Mesenchymal stem cell (in vitro differentiated cells and primary cell): ENCODE results near the gene ZC3H14.
A peak's percentile ranks its signal among the peaks of the same experiment; 100 is the strongest.

ENCODE experiments used
- DNase-seq: peaks from one replicate; pipeline ENCODE4 v3.0.0-alpha.2; 2013
- H2AFZ ChIP-seq: one replicate; pipeline ENCODE4 v1.6.1; 2013; ENCODE audit warnings: low read depth, mild to moderate bottlenecking, control low read depth, inconsistent platforms, low read length, moderate library complexity
- H2AK5ac ChIP-seq: 2 replicates; pipeline ENCODE4 v1.6.1; 2013; ENCODE audit warnings: low read length, moderate library complexity, mild to moderate bottlenecking, inconsistent platforms; ENCODE audit not compliant: severe bottlenecking
- H2BK120ac ChIP-seq: one replicate; pipeline ENCODE4 v1.6.1; 2013; ENCODE audit warnings: low read depth, mild to moderate bottlenecking, inconsistent platforms, low read length, moderate library complexity
- H2BK12ac ChIP-seq, 2 experiments: one replicate each; pipeline ENCODE4 v1.6.1; 2013; ENCODE audit warnings: inconsistent platforms in 2 of 2, low read length in 2 of 2, mild to moderate bottlenecking in 2 of 2, moderate library complexity in 2 of 2, control low read depth in 1 of 2
- H2BK15ac ChIP-seq: one replicate; pipeline ENCODE4 v1.6.1; 2013; ENCODE audit warnings: mild to moderate bottlenecking, low read depth, inconsistent platforms; ENCODE audit not compliant: poor library complexity, severe bottlenecking
- H2BK5ac ChIP-seq: 2 replicates; pipeline ENCODE4 v1.6.1; 2013; ENCODE audit warnings: low read depth, mild to moderate bottlenecking, low read length, control low read depth, inconsistent platforms; ENCODE audit not compliant: poor library complexity, severe bottlenecking
- H3K14ac ChIP-seq, 2 experiments: one replicate each; pipeline ENCODE4 v1.6.1; 2013; ENCODE audit warnings: inconsistent platforms in 2 of 2, low read length in 2 of 2, control low read depth in 1 of 2, mild to moderate bottlenecking in 1 of 2, moderate library complexity in 1 of 2
- H3K18ac ChIP-seq, 2 experiments: one replicate each; pipeline ENCODE4 v1.6.1; 2013; ENCODE audit warnings: inconsistent platforms in 2 of 2, low read length in 2 of 2, control low read depth in 1 of 2, low read depth in 1 of 2, mild to moderate bottlenecking in 1 of 2
- H3K23ac ChIP-seq, 2 experiments: one replicate each; pipeline ENCODE4 v1.6.1; 2013; ENCODE audit warnings: inconsistent platforms in 2 of 2, low read length in 2 of 2, mild to moderate bottlenecking in 2 of 2, moderate library complexity in 2 of 2, control low read depth in 1 of 2
- H3K27ac ChIP-seq: 2 replicates; pipeline ENCODE4 v1.5.1; 2013; ENCODE audit warnings: mild to moderate bottlenecking, moderate library complexity, low read length, control low read depth, inconsistent platforms; ENCODE audit not compliant: poor library complexity, severe bottlenecking
- H3K27me3 ChIP-seq, 2 experiments: 2 replicates each; pipeline versions ENCODE4 v1.6.1 to v1.7.0; 2013; ENCODE audit warnings: low read length in 2 of 2, mild to moderate bottlenecking in 2 of 2, moderate library complexity in 2 of 2, control low read depth in 1 of 2, inconsistent platforms in 1 of 2; ENCODE audit not compliant: control insufficient read depth in 1 of 2, insufficient read depth in 1 of 2
- H3K36me3 ChIP-seq, 2 experiments: 2 replicates each; pipeline versions ENCODE4 v1.6.1 to v1.7.0; 2013; ENCODE audit warnings: low read length in 2 of 2, control low read depth in 1 of 2, inconsistent platforms in 1 of 2, low read depth in 1 of 2, mild to moderate bottlenecking in 1 of 2; ENCODE audit not compliant: insufficient read depth in 2 of 2, control insufficient read depth in 1 of 2
- H3K4ac ChIP-seq, 2 experiments: one replicate each; pipeline ENCODE4 v1.6.1; 2013; ENCODE audit warnings: inconsistent platforms in 2 of 2, low read length in 2 of 2, mild to moderate bottlenecking in 2 of 2, moderate library complexity in 2 of 2, control low read depth in 1 of 2, low read depth in 1 of 2
- H3K4me1 ChIP-seq: 2 replicates; pipeline ENCODE4 v1.6.1; 2013; ENCODE audit warnings: low read depth, low read length, control low read depth; ENCODE audit not compliant: control insufficient read depth, insufficient read depth
- H3K4me2 ChIP-seq: 2 replicates; pipeline ENCODE4 v1.6.1; 2013; ENCODE audit warnings: low read length, mild to moderate bottlenecking, inconsistent platforms; ENCODE audit not compliant: poor library complexity, severe bottlenecking
- H3K4me3 ChIP-seq, 2 experiments: 2 replicates each; pipeline versions ENCODE4 v1.5.1 to v1.7.0; 2013; ENCODE audit warnings: low read length in 2 of 2, mild to moderate bottlenecking in 2 of 2, control low read depth in 1 of 2, low read depth in 1 of 2; ENCODE audit not compliant: insufficient read depth in 1 of 2
- H3K79me1 ChIP-seq: replicated peaks from 2 replicates; pipeline ENCODE4 v1.6.1; 2013; ENCODE audit warnings: mild to moderate bottlenecking, control low read depth, low read length, inconsistent platforms; ENCODE audit not compliant: poor library complexity, severe bottlenecking
- H3K9ac ChIP-seq: 2 replicates; pipeline ENCODE4 v1.7.0; 2013; ENCODE audit warnings: mild to moderate bottlenecking, low read length, moderate library complexity
- H3K9me3 ChIP-seq: 2 replicates; pipeline ENCODE4 v1.7.0; 2013; ENCODE audit warnings: mild to moderate bottlenecking, low read length; ENCODE audit not compliant: control insufficient read depth
- H4K8ac ChIP-seq: one replicate; pipeline ENCODE4 v1.6.1; 2013; ENCODE audit warnings: inconsistent platforms, mild to moderate bottlenecking, low read length, moderate library complexity
- H4K91ac ChIP-seq: one replicate; pipeline ENCODE4 v1.6.1; 2013; ENCODE audit warnings: mild to moderate bottlenecking, low read length, inconsistent platforms
- WGBS: methylation state at CpG from one replicate; pipeline ENCODE4 v1.1.7; 2013; ENCODE audit warnings: mixed read lengths; 5-methylcytosine and 5-hydroxymethylcytosine counted together

ZC3H14 gene

GRCh38 chr14:88628033-88628432, 65.2 kb downstream of the ZC3H14 start:
- Histone ChIP-seq H3K79me1 (no peaks in the 10 kb centered on the region), H3K4me2 (no peak overlapping the region), H3K14ac (no peak overlapping the region), H3K27me3 (no peaks in the 10 kb centered on the region), H3K4me3 (no peak overlapping the region), H2AK5ac (no peak overlapping the region), H4K91ac (no peak overlapping the region), H2AFZ (no peak overlapping the region), H3K27ac (no peak overlapping the region), H2BK120ac (no peak overlapping the region), H3K18ac (no peak overlapping the region), H2BK5ac (no peak overlapping the region), H2BK12ac (no peak overlapping the region), H4K8ac (no peak overlapping the region), H2BK15ac (no peak overlapping the region), H3K9ac (no peak overlapping the region), H3K36me3 (peaks cover 0 to 3% of the 10 kb centered on the region in 2 experiments), H3K9me3 (no peaks in the 10 kb centered on the region), H3K4ac (no peak overlapping the region), H3K23ac (no peak overlapping the region), H3K4me1 (peaks cover 3% of the 10 kb centered on the region)
- DNase-seq: no peak

- no peaks in the 10 kb centered on the region for H3K27me3 ChIP-seq
- H2AFZ ChIP-seq: no peak overlapping the region
- no peak overlapping the region for H2BK12ac ChIP-seq
- H3K9ac ChIP-seq: no peak overlapping the region
- peaks cover 3% of the 10 kb centered on the region for H3K4me1 ChIP-seq
- H2AK5ac ChIP-seq: no peak overlapping the region
- H3K4me3 ChIP-seq: no peak overlapping the region
- no peak overlapping the region for H3K18ac ChIP-seq
- H3K36me3 ChIP-seq: peaks cover 0 to 3% of the 10 kb centered on the region in 2 experiments
- H3K4me2 ChIP-seq: no peak overlapping the region
- H3K9me3 ChIP-seq: no peaks in the 10 kb centered on the region
- no peak overlapping the region for H4K8ac ChIP-seq
- no peak overlapping the region for H3K23ac ChIP-seq
- H3K27ac ChIP-seq: no peak overlapping the region
- H4K91ac ChIP-seq: no peak overlapping the region
- H3K14ac ChIP-seq: no peak overlapping the region
- no peaks in the 10 kb centered on the region for H3K79me1 ChIP-seq
- no peak overlapping the region for H2BK120ac ChIP-seq
- H3K4ac ChIP-seq: no peak overlapping the region
- H2BK15ac ChIP-seq: no peak overlapping the region
- H2BK5ac ChIP-seq: no peak overlapping the region
- DNase-seq: no peak
Measured at GRCh38 chr14:88628462-88628861, 65.6 kb downstream of the ZC3H14 start.

- Histone ChIP-seq H3K4me3 (no peak overlapping the region), H3K14ac (no peak overlapping the region), H3K9ac (peak overlapping the region; percentile 35), H2BK15ac (no peak overlapping the region), H3K23ac (no peak overlapping the region), H2BK5ac (peak overlapping the region; percentile 39), H3K18ac (no peak overlapping the region), H2BK12ac (no peak overlapping the region), H3K4me1 (peaks cover 3% of the 10 kb centered on the region), H4K8ac (no peak overlapping the region), H3K27me3 (no peaks in the 10 kb centered on the region), H3K36me3 (no peaks in the 10 kb centered on the region), H3K9me3 (no peaks in the 10 kb centered on the region), H3K27ac (peak overlapping the region; percentile 84), H3K4me2 (peak overlapping the region; percentile 50), H3K79me1 (no peaks in the 10 kb centered on the region), H4K91ac (no peak overlapping the region), H2AK5ac (no peak overlapping the region), H2BK120ac (no peak overlapping the region), H3K4ac (no peak overlapping the region), H2AFZ (no peak overlapping the region)
- WGBS: 61% methylated on average over 6 of the region's 6 CpGs
- peak; percentile 68 for DNase-seq
Measured at GRCh38 chr14:88630565-88630964, 67.7 kb downstream of the ZC3H14 start.

GRCh38 chr14:88631091-88631490, 68.3 kb downstream of the ZC3H14 start:
- Histone ChIP-seq H3K9ac (peak overlapping the region; percentile 35), H3K27ac (peak overlapping the region; percentile 84), H2BK15ac (no peak overlapping the region), H2BK12ac (no peak overlapping the region), H4K8ac (no peak overlapping the region), H3K27me3 (no peaks in the 10 kb centered on the region), H2AFZ (no peak overlapping the region), H3K18ac (peak overlapping the region in 1 of 2 experiments; percentile 52), H2BK5ac (no peak overlapping the region), H3K9me3 (no peaks in the 10 kb centered on the region), H3K4ac (no peak overlapping the region), H2BK120ac (no peak overlapping the region), H3K4me1 (peaks cover 3% of the 10 kb centered on the region), H3K14ac (no peak overlapping the region), H3K4me3 (no peak overlapping the region), H4K91ac (no peak overlapping the region), H3K79me1 (no peaks in the 10 kb centered on the region), H3K23ac (no peak overlapping the region), H3K4me2 (no peak overlapping the region), H3K36me3 (no peaks in the 10 kb centered on the region), H2AK5ac (peak overlapping the region; percentile 63)
- WGBS: 0% methylated on average over 1 of the region's 3 CpGs
- DNase-seq: no peak
